CD8-positive, alpha-beta memory T cell (primary cell): ENCODE measurements around the gene REEP6. TPM values are rescaled to one million over a fixed set of nuclear protein-coding genes. Genes with fewer than 3 reads are reported as not detected.
"Not testable (repeated sequence)": the region's sequence is repeated elsewhere in the genome, so short reads cannot be mapped to it uniquely, and the experiment has no call there.

Experiments used
- CTCF ChIA-PET: fragments of 350-600 bp; sonication (Branson Sonifier 250); formaldehyde crosslinking; loops from one replicate; lab custom pipeline; 2021; ENCODE audit warnings: antibody characterized with exemption; lab: Charles Lee
- POLR2A ChIA-PET: fragments of 350-600 bp; sonication (Branson Sonifier 250); formaldehyde crosslinking; loops from one replicate; lab custom pipeline; 2021; ENCODE audit warnings: antibody characterized with exemption; lab: Charles Lee
- DNase-seq, 5 donors: peaks; one replicate each; pipeline versions ENCODE4 v3.0.0 to v3.0.0-alpha.2; 2020 to 2022; ENCODE audit warnings: mixed read lengths in 1 of 5
- H3K27ac ChIP-seq: one replicate; pipeline ENCODE4 v1.7.0; 2013; ENCODE audit warnings: low read depth, mild to moderate bottlenecking, low read length, moderate library complexity
- H3K27me3 ChIP-seq: 2 replicates; pipeline ENCODE4 v1.7.0; 2013; ENCODE audit warnings: low read length, mild to moderate bottlenecking; ENCODE audit not compliant: insufficient read depth, poor library complexity, severe bottlenecking
- H3K36me3 ChIP-seq: 2 replicates; pipeline ENCODE4 v1.7.0; 2013; ENCODE audit warnings: mild to moderate bottlenecking, low read length, moderate library complexity; ENCODE audit not compliant: insufficient read depth
- H3K4me1 ChIP-seq: 2 replicates; pipeline ENCODE4 v1.7.0; 2013; ENCODE audit warnings: mild to moderate bottlenecking, low read length, moderate library complexity; ENCODE audit not compliant: insufficient read depth
- H3K4me3 ChIP-seq: 2 replicates; pipeline ENCODE4 v1.7.0; 2013; ENCODE audit warnings: mild to moderate bottlenecking, low read length
- H3K9me3 ChIP-seq: 2 replicates; pipeline ENCODE4 v1.7.0; 2013; ENCODE audit warnings: mild to moderate bottlenecking, low read length
- H3K27ac Mint-ChIP-seq, 8 donors: one replicate each; pipeline ENCODE4 v1.8.0; 2020 to 2021; ENCODE audit warnings: mixed read lengths in 8 of 8, mild to moderate bottlenecking in 6 of 8, inconsistent platforms in 3 of 8, moderate library complexity in 3 of 8
- H3K27me3 Mint-ChIP-seq, 2 donors: one replicate each; pipeline ENCODE4 v1.8.0; 2020 to 2021; ENCODE audit warnings: mixed read lengths in 2 of 2, mild to moderate bottlenecking in 1 of 2, moderate library complexity in 1 of 2
- H3K36me3 Mint-ChIP-seq, 3 donors: one replicate each; pipeline ENCODE4 v1.8.0; 2020 to 2021; ENCODE audit warnings: mixed read lengths in 3 of 3, inconsistent platforms in 1 of 3, mild to moderate bottlenecking in 1 of 3
- H3K4me1 Mint-ChIP-seq, 3 donors: one replicate each; pipeline ENCODE4 v1.8.0; 2020 to 2021; ENCODE audit warnings: mixed read lengths in 3 of 3, inconsistent platforms in 1 of 3, mild to moderate bottlenecking in 1 of 3
- H3K4me3 Mint-ChIP-seq, 7 donors: one replicate each; pipeline ENCODE4 v1.8.0; 2020 to 2021; ENCODE audit warnings: mixed read lengths in 7 of 7, mild to moderate bottlenecking in 6 of 7, moderate library complexity in 4 of 7, inconsistent platforms in 2 of 7
- H3K9me3 Mint-ChIP-seq, 5 donors: one replicate each; pipeline ENCODE4 v1.8.0; 2020 to 2022; ENCODE audit warnings: mixed read lengths in 5 of 5, mild to moderate bottlenecking in 3 of 5, moderate library complexity in 2 of 5, inconsistent platforms in 1 of 5
- polyA plus RNA-seq: library from polyadenylated mRNA; unstranded; fragments of 300-500 nt; fragmentation: Illumina TruSeq; gene quantifications from one replicate; pipeline ENCODE4 v1.2.3, GENCODE V29; 2021
- total RNA-seq, 2 experiments: library from RNA; stranded (reverse); gene quantifications; one replicate each; pipeline ENCODE4 v1.2.3, GENCODE V29; 2021

The REEP6 gene
- total and polyA plus RNA-seq, 3 experiments from 2014 or later = 1.8 to 4.5 (median 2.0) TPM

GRCh38 chr19:1531587-1531986 is 40.6 kb downstream of the REEP6 start:
- CTCF ChIA-PET = interaction anchor here (1.6 kb wide), 1 partner anchor 15 kb away, joined by 6 read pairs; no protein-coding TSS in a partner anchor
- POLR2A ChIA-PET = no interaction called here

GRCh38 chr19:1532003-1532402 is 41.0 kb downstream of the REEP6 start:
- Mint-ChIP-seq H3K27me3 (peaks cover 23 to 31% of the 10 kb centered on the region in 2 donors), H3K36me3 (no peaks in the 10 kb centered on the region), H3K4me1 (no peaks in the 10 kb centered on the region), H3K4me3 (no peak overlapping the region), H3K9me3 (no peaks in the 10 kb centered on the region), H3K27ac (no peak overlapping the region)
- ChIA-PET CTCF (interaction anchor here (1.6 kb wide), 1 partner anchor 14 kb away, joined by 6 read pairs; no protein-coding TSS in a partner anchor), POLR2A (no interaction called here)
- no peaks in the 10 kb centered on the region for H3K4me1 ChIP-seq
- no peak for DNase-seq
- no peaks in the 10 kb centered on the region for H3K36me3 ChIP-seq
- H3K27ac ChIP-seq = no peak overlapping the region
- no peaks in the 10 kb centered on the region for H3K27me3 ChIP-seq
- no peak overlapping the region for H3K4me3 ChIP-seq
- no peaks in the 10 kb centered on the region for H3K9me3 ChIP-seq

More at GRCh38 chr19:1531587-1531986, 40.6 kb downstream of the REEP6 start:
- no peaks in the 10 kb centered on the region for H3K27me3 ChIP-seq
- DNase-seq = no peak
- H3K4me1 Mint-ChIP-seq = no peaks in the 10 kb centered on the region
- no peak overlapping the region for H3K4me3 ChIP-seq
- H3K4me1 ChIP-seq = no peaks in the 10 kb centered on the region
- H3K4me3 Mint-ChIP-seq = no peak overlapping the region
- peaks cover 25 to 34% of the 10 kb centered on the region in 2 donors for H3K27me3 Mint-ChIP-seq
- H3K27ac ChIP-seq = no peak overlapping the region
- no peaks in the 10 kb centered on the region for H3K9me3 Mint-ChIP-seq
- no peak overlapping the region for H3K27ac Mint-ChIP-seq
- no peaks in the 10 kb centered on the region for H3K36me3 ChIP-seq
- H3K36me3 Mint-ChIP-seq = no peaks in the 10 kb centered on the region
- no peaks in the 10 kb centered on the region for H3K9me3 ChIP-seq

GRCh38 chr19:1533510-1534150 is 42.6 kb downstream of the REEP6 start:
- Mint-ChIP-seq H3K4me1 (no peaks in the 10 kb centered on the region), H3K27me3 (peaks cover 22 to 23% of the 10 kb centered on the region in 2 donors), H3K36me3 (no peaks in the 10 kb centered on the region), H3K27ac (no peak overlapping the region), H3K9me3 (no peaks in the 10 kb centered on the region), H3K4me3 (no peak overlapping the region)
- H3K4me1 ChIP-seq = no peaks in the 10 kb centered on the region
- DNase-seq = no peak
- no peak overlapping the region for H3K27ac ChIP-seq
- no peak overlapping the region for H3K4me3 ChIP-seq
- H3K27me3 ChIP-seq = no peaks in the 10 kb centered on the region
- ChIA-PET CTCF (no interaction called here), POLR2A (no interaction called here)
- H3K36me3 ChIP-seq = no peaks in the 10 kb centered on the region
- H3K9me3 ChIP-seq = no peaks in the 10 kb centered on the region

- ChIA-PET CTCF (interaction anchor here (0.8 kb wide), 1 partner anchor 9 kb away, joined by 3 read pairs; no protein-coding TSS in a partner anchor), POLR2A (no interaction called here)
- Histone ChIP-seq H3K36me3 (no peaks in the 10 kb centered on the region), H3K27me3 (no peaks in the 10 kb centered on the region), H3K4me3 (no peak overlapping the region), H3K27ac (no peak overlapping the region), H3K4me1 (no peaks in the 10 kb centered on the region), H3K9me3 (no peaks in the 10 kb centered on the region)
- Mint-ChIP-seq H3K9me3 (no peaks in the 10 kb centered on the region), H3K27me3 (peaks cover 21 to 26% of the 10 kb centered on the region in 2 donors), H3K4me3 (no peak overlapping the region), H3K4me1 (no peaks in the 10 kb centered on the region), H3K27ac (no peak overlapping the region), H3K36me3 (no peaks in the 10 kb centered on the region)
- no peak for DNase-seq
Measured at GRCh38 chr19:1534972-1535371, 44.0 kb downstream of the REEP6 start.

GRCh38 chr19:1535699-1536098 is 44.7 kb downstream of the REEP6 start:
- H3K27me3 ChIP-seq, H3K27ac Mint-ChIP-seq, H3K27ac ChIP-seq, POLR2A ChIA-PET, DNase-seq, H3K9me3 Mint-ChIP-seq, H3K36me3 ChIP-seq, H3K4me3 ChIP-seq, H3K4me1 ChIP-seq, H3K4me3 Mint-ChIP-seq, H3K36me3 Mint-ChIP-seq, H3K4me1 Mint-ChIP-seq, H3K9me3 ChIP-seq: not testable (repeated sequence)
- peaks cover 23 to 24% of the 10 kb centered on the region in 2 donors for H3K27me3 Mint-ChIP-seq
- CTCF ChIA-PET = interaction anchor here (2.6 kb wide), 1 partner anchor 11 kb away, joined by 7 read pairs; no protein-coding TSS in a partner anchor

- H3K9me3 Mint-ChIP-seq = no peaks in the 10 kb centered on the region
- Histone ChIP-seq H3K4me1 (no peaks in the 10 kb centered on the region), H3K9me3 (no peaks in the 10 kb centered on the region), H3K4me3 (no peak overlapping the region), H3K27me3 (no peaks in the 10 kb centered on the region), H3K27ac (no peak overlapping the region), H3K36me3 (no peaks in the 10 kb centered on the region)
- POLR2A ChIA-PET = no interaction called here
- no peak overlapping the region for H3K27ac Mint-ChIP-seq
- H3K27me3 Mint-ChIP-seq = peaks cover 21 to 28% of the 10 kb centered on the region in 2 donors
- CTCF ChIA-PET = no interaction called here
- no peaks in the 10 kb centered on the region for H3K4me1 Mint-ChIP-seq
- DNase-seq = no peak
- H3K4me3 Mint-ChIP-seq = no peak overlapping the region
- H3K36me3 Mint-ChIP-seq = no peaks in the 10 kb centered on the region
Measured at GRCh38 chr19:1538978-1539377, 48.0 kb downstream of the REEP6 start.

GRCh38 chr19:1539749-1540148 is 48.8 kb downstream of the REEP6 start:
- H3K4me3 Mint-ChIP-seq, CTCF ChIA-PET, DNase-seq, H3K27ac Mint-ChIP-seq, H3K9me3 Mint-ChIP-seq, H3K9me3 ChIP-seq, H3K4me3 ChIP-seq, H3K27ac ChIP-seq, H3K27me3 ChIP-seq, H3K36me3 Mint-ChIP-seq, POLR2A ChIA-PET, H3K4me1 Mint-ChIP-seq, H3K36me3 ChIP-seq, H3K4me1 ChIP-seq: not testable (repeated sequence)
- peaks cover 23 to 30% of the 10 kb centered on the region in 2 donors for H3K27me3 Mint-ChIP-seq

- Histone ChIP-seq H3K9me3 (no peaks in the 10 kb centered on the region), H3K36me3 (no peaks in the 10 kb centered on the region), H3K27me3 (no peaks in the 10 kb centered on the region), H3K27ac (no peak overlapping the region), H3K4me1 (no peaks in the 10 kb centered on the region), H3K4me3 (no peak overlapping the region)
- Mint-ChIP-seq H3K27ac (no peak overlapping the region), H3K36me3 (no peaks in the 10 kb centered on the region), H3K27me3 (peaks cover 18 to 29% of the 10 kb centered on the region in 2 donors), H3K4me1 (no peaks in the 10 kb centered on the region), H3K9me3 (no peaks in the 10 kb centered on the region), H3K4me3 (no peak overlapping the region)
- ChIA-PET CTCF (no interaction called here), POLR2A (no interaction called here)
- DNase-seq = no peak
Measured at GRCh38 chr19:1540365-1540925, 49.5 kb downstream of the REEP6 start.
